Upper lobe of left lung (tissue), 6 donors: Measurements from ENCODE around the gene TNS3. TPM values are rescaled to one million over a fixed set of nuclear protein-coding genes. Genes with fewer than 3 reads are reported as not detected.

Source experiments
- ATAC-seq, 2 donors: fragments of 200-7000 bp; cut with Tn5 transposase; one replicate each; pipeline ENCODE4 v1.9.1; 2022; ENCODE audit warnings: mild to moderate bottlenecking in 2 of 2, moderate library complexity in 2 of 2; ENCODE audit not compliant: low FRiP score in 2 of 2
- DNase-seq, 2 donors: peaks; one replicate each; pipeline ENCODE4 v3.0.0-alpha.2; 2019 to 2020
- H3K27ac ChIP-seq, 4 donors: fragments of 200-600 bp; sonication (generic); one replicate each; pipeline ENCODE4 v1.5.1; 2016 to 2019
- H3K27me3 ChIP-seq, 4 donors: fragments of 200-600 bp; sonication (generic); one replicate each; pipeline ENCODE4 v1.5.1; 2017 to 2019
- H3K36me3 ChIP-seq, 4 donors: fragments of 200-600 bp; sonication (generic); one replicate each; pipeline ENCODE4 v1.5.1; 2016 to 2019
- H3K4me1 ChIP-seq, 4 donors: fragments of 200-600 bp; sonication (generic); one replicate each; pipeline ENCODE4 v1.5.1; 2018 to 2019
- H3K4me3 ChIP-seq, 4 donors: fragments of 200-600 bp; sonication (generic); one replicate each; pipeline ENCODE4 v1.5.1; 2017 to 2019; ENCODE audit warnings: mild to moderate bottlenecking in 2 of 4, moderate library complexity in 1 of 4
- H3K9me3 ChIP-seq, 4 donors: fragments of 200-600 bp; sonication (generic); one replicate each; pipeline ENCODE4 v1.5.1; 2018 to 2019
- EP300 ChIP-seq, 4 donors: sonication (generic); formaldehyde crosslinking; IDR thresholded peaks; one replicate each; pipeline ENCODE4 v1.5.1; 2017; ENCODE audit warnings: antibody characterized with exemption in 4 of 4, control low read depth in 2 of 4
- POLR2A ChIP-seq, 4 donors: fragments of 450-650 bp; IDR thresholded peaks; one replicate each; pipeline ENCODE4 v1.5.1; 2016 to 2017; ENCODE audit warnings: antibody characterized with exemption in 4 of 4, mild to moderate bottlenecking in 2 of 4
- POLR2AphosphoS5 ChIP-seq, 2 donors: sonication (generic); formaldehyde crosslinking; IDR thresholded peaks; one replicate each; pipeline ENCODE4 v1.5.1; 2017; ENCODE audit warnings: antibody characterized with exemption in 2 of 2
- WGBS, 2 donors: methylation state at CpG; one replicate each; pipeline ENCODE4 v1.1.5; 2017 to 2018; 5-methylcytosine and 5-hydroxymethylcytosine counted together
- total RNA-seq, 6 donors: library from RNA; depleted of rRNA in 4 of 6; stranded (reverse); fragments of >200 nt in 4 of 6; gene quantifications; one replicate each; pipeline versions ENCODE4 v1.1.0 to v1.2.1, GENCODE V29; 2016 to 2021
- TF ChIP-seq, protein P1 (sequence below), 6 experiments: fragments of 450-650 bp in 4 of 6; fragments of 200-600 bp in 2 of 6; sonication (generic) in 2 of 6; IDR thresholded peaks; one replicate each; pipeline ENCODE4 v1.5.1; 2016 to 2019; ENCODE audit warnings: antibody characterized with exemption in 6 of 6
- donor health status: DM: no; HTN: no; CAD: no; lungs with moderate emphysema.
- donor health status: DM: no; HTN: yes; CAD: no; lungs with severe emphysema.

The TNS3 gene
- total RNA-seq, 6 donors from 2014 or later = 90.6 to 266 (median 143) TPM

DNA sequence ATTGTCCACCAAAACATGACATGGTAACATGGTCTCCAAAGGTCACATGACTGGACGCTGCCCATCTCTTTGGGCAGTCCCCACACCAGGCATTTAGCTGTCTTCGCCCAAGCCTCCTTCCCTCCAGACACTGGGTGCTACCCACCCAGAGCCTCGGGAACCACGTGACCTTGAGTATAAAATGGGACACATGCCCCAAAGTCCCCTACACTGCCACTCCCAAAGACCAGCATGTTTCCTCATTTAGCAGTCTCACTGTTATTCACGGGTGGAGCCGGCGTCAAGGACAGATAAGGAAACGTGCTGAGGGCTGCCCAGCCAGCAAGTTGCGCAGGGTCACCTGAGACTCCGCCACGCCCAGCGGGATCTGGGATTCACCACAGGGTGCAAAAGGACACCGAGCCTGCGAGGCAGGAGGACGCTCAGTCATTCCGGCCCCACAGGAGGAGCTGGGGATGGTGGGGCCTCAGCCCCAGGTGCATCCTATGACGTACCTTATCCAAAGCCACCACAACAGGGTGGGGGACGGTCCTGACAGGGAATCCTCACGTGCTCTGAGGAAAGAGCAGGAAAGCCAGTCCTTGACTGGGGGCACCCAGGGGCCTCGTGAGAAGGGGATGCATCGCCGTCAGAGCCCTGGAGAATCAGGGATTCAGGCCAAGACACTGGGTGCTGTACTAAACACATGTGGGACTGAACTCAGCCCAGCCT lies 226.9 kb downstream of the TNS3 start:
- H3K27ac ChIP-seq = no peak overlapping the region
- H3K4me1 ChIP-seq = peaks cover 0 to 8% (median 0%) of the 10 kb centered on the region in 4 donors
- H3K36me3 ChIP-seq = peaks cover 0 to 4% (median 0%) of the 10 kb centered on the region in 4 donors
- DNase-seq (peak; percentile 22 to 51), ATAC-seq (no peak)
- TF ChIP-seq POLR2AphosphoS5 (IDR thresholded peaks at IDR 0.05) (no peak), EP300 (IDR thresholded peaks at IDR 0.05) (no peak), POLR2A (IDR thresholded peaks at IDR 0.05) (no peak)
- TF ChIP-seq, protein P1, sequence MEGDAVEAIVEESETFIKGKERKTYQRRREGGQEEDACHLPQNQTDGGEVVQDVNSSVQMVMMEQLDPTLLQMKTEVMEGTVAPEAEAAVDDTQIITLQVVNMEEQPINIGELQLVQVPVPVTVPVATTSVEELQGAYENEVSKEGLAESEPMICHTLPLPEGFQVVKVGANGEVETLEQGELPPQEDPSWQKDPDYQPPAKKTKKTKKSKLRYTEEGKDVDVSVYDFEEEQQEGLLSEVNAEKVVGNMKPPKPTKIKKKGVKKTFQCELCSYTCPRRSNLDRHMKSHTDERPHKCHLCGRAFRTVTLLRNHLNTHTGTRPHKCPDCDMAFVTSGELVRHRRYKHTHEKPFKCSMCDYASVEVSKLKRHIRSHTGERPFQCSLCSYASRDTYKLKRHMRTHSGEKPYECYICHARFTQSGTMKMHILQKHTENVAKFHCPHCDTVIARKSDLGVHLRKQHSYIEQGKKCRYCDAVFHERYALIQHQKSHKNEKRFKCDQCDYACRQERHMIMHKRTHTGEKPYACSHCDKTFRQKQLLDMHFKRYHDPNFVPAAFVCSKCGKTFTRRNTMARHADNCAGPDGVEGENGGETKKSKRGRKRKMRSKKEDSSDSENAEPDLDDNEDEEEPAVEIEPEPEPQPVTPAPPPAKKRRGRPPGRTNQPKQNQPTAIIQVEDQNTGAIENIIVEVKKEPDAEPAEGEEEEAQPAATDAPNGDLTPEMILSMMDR (IDR thresholded peaks at IDR 0.05) = no peak
- WGBS, 2 donors = 79 to 99% methylated on average over 7 to 22 of the region's 22 CpGs
- no peaks in the 10 kb centered on the region for H3K27me3 ChIP-seq
- H3K4me3 ChIP-seq = no peak overlapping the region
- no peaks in the 10 kb centered on the region for H3K9me3 ChIP-seq

DNA sequence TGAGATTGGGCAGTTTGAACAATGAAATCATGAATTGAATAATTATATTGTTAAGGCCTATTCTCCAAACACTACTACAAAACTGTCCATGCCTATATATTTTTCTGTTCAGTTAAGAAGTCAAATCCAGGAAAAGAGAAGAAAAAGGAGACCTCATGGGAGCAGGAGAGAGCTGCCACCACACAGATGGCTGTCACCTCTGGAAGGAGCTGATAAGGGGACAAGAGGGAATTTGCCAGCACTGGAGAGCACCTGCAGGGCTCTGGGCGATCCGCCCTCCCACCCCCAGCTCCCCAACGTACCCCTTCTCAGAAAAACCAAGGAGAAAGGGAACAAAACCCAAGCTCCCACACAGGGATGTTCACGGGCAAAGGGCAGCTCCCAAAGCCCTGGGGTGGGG lies 227.8 kb downstream of the TNS3 start:
- Histone ChIP-seq H3K9me3 (no peaks in the 10 kb centered on the region), H3K27me3 (no peaks in the 10 kb centered on the region), H3K27ac (no peak overlapping the region), H3K4me3 (no peak overlapping the region), H3K36me3 (peaks cover 0 to 4% (median 0%) of the 10 kb centered on the region in 4 donors), H3K4me1 (peaks cover 0 to 8% (median 0%) of the 10 kb centered on the region in 4 donors)
- WGBS, 2 donors = 87 to 95% methylated on average over 4 of the region's 4 CpGs
- ATAC-seq = no peak
- DNase-seq = peak; percentile 6 to 27
- TF ChIP-seq POLR2AphosphoS5 (IDR thresholded peaks at IDR 0.05) (no peak), EP300 (IDR thresholded peaks at IDR 0.05) (no peak), POLR2A (IDR thresholded peaks at IDR 0.05) (no peak)
- TF ChIP-seq, protein P1 (IDR thresholded peaks at IDR 0.05) = no peak

DNA sequence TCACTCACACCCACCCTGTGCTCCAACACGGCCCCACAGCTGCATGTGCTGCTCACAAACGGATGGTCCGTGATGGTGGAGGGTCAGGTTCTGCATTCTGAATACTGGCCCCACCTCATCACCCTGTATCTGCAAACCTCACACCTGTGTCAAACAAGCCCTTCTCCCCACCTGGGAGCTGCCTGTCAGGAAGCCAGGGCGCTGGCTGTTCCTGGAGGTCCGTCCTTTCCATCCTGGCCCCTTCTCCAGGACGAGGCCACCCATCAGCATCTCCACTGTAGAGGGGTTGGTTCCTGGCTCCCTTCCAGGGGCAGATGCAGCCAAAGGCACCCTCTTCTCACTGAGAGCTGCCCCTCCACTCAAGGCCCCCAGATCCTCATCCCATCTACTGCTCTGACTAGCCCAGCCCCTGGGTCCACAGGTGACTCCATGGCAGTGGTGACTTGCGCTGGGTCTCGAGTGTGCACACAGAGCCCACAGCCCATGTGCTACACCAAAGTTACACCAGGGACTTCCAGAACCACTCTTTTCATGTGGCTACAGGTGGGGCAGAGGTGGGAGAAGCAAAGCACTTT lies 229.4 kb downstream of the TNS3 start:
- Histone ChIP-seq H3K4me3 (no peak overlapping the region), H3K36me3 (peaks cover 0 to 4% (median 0%) of the 10 kb centered on the region in 4 donors), H3K27ac (no peak overlapping the region), H3K27me3 (no peaks in the 10 kb centered on the region), H3K4me1 (peaks cover 0 to 8% (median 0%) of the 10 kb centered on the region in 4 donors), H3K9me3 (no peaks in the 10 kb centered on the region)
- WGBS, 2 donors = 94% methylated on average over 5 to 8 of the region's 8 CpGs
- DNase-seq (peak in 1 of 2 donors; percentile 18), ATAC-seq (peak; percentile 7 to 16)
- TF ChIP-seq, protein P1 (IDR thresholded peaks at IDR 0.05) = no peak
- TF ChIP-seq POLR2AphosphoS5 (IDR thresholded peaks at IDR 0.05) (no peak), POLR2A (IDR thresholded peaks at IDR 0.05) (no peak), EP300 (IDR thresholded peaks at IDR 0.05) (no peak)

DNA sequence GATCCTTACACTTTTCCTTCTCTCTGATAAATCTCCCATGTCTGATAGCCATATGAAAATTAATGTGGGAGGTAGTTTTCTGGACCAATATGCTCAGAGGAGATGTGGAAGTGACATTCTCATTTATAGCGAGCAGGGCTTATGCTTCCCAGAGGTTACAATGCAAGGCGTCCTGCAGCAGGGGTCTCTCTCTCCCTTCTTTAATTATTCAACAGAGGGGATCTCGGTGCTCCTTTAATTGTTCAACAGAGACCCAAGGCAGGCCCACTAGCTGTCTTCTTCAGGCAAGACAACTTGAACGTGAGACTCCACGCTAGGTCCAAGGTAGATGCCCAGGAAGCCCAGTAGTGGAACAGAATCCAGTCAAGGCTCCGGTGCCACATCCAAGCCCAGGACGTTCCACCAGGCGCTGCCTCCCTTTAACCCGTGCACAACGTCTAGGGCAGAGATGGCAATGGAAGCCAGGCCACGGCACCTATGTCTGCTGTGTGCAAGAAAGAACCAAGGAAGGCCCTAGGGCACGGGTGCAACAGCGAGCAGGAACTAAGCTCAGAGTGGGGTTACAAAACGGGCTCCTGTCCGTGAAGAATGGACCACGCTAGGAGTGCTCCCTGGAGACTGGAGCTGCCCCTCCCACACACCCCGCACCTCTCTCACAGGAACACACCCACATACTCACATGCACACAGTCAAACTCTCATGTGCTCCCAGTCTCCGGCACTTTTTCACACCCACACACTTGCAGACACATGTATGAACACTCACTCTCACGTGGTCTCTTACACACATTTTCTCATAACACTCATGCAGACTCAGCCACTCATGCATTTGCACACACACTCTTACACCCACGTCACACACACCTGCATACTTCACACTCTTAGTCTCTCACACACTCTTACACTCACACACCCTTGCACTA lies 230.4 kb downstream of the TNS3 start:
- 86% methylated on average over 19 to 20 of the region's 20 CpGs for WGBS, 2 donors

More for the DNA sequence above, 230.4 kb downstream of the TNS3 start:
- DNase-seq = peak in 1 of 2 donors; percentile 17
- TF ChIP-seq EP300 (IDR thresholded peaks at IDR 0.05) (no peak), POLR2AphosphoS5 (IDR thresholded peaks at IDR 0.05) (no peak), POLR2A (IDR thresholded peaks at IDR 0.05) (no peak)
- TF ChIP-seq, protein P1 (IDR thresholded peaks at IDR 0.05) = no peak
- Histone ChIP-seq H3K27ac (no peak overlapping the region), H3K36me3 (peaks cover 0 to 4% (median 0%) of the 10 kb centered on the region in 4 donors), H3K9me3 (no peaks in the 10 kb centered on the region), H3K27me3 (no peaks in the 10 kb centered on the region), H3K4me3 (no peak overlapping the region), H3K4me1 (peaks cover 0 to 8% (median 0%) of the 10 kb centered on the region in 4 donors)
- no peak for ATAC-seq
